IPS-18c (cell line): ENCODE data around the gene FBXL7.

Experiments used
- H3K4me3 ChIP-seq: 2 replicates; pipeline ENCODE4 v1.7.0; 2013; ENCODE audit warnings: low read depth, mild to moderate bottlenecking, low read length, moderate library complexity; ENCODE audit not compliant: insufficient read depth
- H3K9me3 ChIP-seq: one replicate; pipeline ENCODE4 v1.6.1; 2013; ENCODE audit warnings: mild to moderate bottlenecking, low read length, moderate library complexity; ENCODE audit not compliant: control insufficient read depth, insufficient read depth

FBXL7 gene

DNA sequence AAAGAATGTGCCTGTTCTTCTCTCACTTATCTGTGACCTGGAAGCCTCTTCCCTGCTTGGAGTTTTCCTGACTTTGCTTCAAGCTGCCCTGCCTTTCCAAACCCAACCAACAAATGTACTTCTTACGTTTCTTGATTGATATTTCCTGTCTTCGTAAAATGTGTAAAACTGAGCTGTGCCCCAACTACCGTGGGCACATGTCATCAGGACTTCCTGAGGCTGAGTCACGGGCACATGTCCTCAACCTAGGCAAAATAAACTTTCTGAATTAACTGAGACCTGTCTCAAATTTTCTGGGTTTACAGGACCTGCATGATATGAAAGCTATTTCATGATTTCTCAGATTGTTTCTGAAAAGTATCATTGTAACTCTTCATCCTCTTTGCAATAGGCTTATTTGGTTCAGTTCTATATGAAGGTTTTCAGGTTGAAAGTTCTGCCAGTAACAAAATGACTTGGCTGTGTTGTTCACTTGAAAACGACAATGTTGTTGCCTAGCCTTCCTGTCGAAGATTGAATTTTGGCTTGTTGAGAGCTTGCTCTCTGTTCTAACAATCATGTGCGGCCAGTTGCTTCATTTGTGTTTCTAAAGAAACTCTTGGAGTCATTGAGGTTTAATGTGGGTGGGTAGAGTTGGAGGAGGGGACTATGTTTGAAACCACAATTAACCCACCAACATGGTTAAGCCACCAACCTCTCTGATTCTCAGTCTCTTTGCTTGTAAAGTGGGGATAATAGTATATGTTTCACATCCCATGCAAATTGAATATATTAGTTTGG lies 145.6 kb downstream of the FBXL7 start:
- H3K9me3 ChIP-seq: no peaks in the 10 kb centered on the region
- H3K4me3 ChIP-seq: no peak overlapping the region

DNA sequence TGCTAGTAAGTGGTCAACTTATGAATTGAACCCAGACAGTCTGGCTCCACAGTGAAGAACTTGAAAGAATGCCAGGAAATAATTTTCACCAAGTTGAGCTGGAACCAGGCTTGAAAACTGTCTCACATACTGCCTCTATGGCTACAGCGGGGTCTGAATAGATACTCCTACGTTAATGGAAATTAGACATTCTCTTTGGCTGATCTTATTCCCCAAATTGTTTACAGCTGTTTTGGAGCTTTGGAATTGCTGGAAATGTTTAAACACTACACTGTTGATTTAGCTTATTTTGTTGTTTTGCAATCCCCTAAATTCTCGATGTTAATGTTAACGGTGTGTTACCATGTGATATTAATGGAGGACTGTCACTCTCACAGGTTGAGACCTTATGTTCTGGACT lies 146.4 kb downstream of the FBXL7 start:
- Histone ChIP-seq H3K4me3 (no peak overlapping the region), H3K9me3 (no peaks in the 10 kb centered on the region)

DNA sequence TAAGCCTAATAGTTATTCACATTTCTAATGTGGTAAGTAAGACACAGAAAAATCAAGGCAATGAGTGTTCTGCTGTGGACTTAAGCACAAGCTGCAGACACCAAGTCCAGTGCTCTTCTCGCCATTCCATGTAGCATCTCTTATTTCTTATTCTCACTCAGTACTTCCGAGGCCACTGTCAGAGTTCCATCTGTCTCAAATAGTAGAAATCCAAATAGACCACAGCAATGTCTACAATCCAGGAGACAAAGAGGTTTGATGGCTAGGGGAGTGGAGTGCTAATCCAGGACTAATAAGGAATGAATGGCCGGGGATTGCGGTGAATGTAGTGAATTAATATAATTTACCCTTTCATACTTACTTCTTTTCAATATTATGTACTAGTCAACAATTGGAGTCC lies 147.3 kb downstream of the FBXL7 start:
- peaks cover 3% of the 10 kb centered on the region for H3K9me3 ChIP-seq
- no peak overlapping the region for H3K4me3 ChIP-seq

DNA sequence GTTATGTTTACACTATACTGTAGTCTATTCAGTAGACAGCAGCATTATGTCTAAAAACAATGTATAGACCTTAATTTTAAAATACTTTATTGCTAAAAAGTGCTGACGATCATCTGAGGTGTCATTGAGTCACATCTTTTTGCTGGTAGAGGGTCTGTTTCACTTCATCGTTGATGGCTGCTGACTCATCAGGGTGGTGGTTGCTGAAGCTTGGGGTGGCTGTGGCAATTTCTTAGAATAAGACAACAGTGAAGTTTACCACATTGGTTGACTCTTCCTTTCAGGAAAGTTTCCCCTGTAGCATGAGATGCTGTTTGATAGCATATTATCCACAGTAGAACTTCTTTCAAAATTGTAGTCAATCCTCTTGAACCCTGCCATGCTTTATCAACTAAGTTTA lies 150.3 kb downstream of the FBXL7 start:
- peaks cover 3% of the 10 kb centered on the region for H3K9me3 ChIP-seq
- no peak overlapping the region for H3K4me3 ChIP-seq

DNA sequence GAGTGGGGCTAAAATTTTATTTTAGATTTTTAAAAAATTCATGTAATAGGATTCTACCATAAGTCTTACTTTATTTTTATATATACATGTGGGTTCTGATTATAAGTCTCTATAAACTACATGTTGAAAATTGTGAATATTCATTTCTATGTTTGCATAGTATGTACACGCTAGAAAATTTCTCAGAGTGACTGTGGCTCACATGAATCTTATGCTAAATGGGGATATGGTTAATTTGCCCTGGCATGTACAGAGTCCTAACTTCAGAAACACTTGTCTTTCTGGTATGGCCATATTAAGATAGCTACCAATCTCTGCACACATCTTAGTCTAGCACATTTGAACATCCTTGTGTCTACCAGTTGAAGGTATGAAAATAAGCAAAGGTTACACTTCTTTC lies 154.8 kb downstream of the FBXL7 start:
- H3K9me3 ChIP-seq: peaks cover 3% of the 10 kb centered on the region

DNA sequence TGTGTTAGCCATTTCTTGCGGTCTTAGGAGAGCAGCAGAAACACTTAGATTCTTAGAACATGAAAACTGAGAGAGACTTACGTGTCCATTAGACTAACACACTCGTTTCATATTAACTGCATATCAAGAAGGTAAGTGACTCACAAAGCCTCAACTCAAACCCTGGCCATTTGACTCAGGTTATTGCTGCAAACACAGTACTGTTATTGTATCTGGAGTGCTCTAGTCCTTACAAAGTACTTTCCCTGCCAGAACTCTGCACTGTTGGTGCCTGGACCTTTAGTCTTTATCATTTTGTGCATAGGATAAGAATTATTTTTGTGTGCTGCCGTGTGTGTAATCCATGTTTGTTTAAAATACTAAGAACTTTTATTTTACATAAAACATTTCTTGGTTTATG lies 155.7 kb downstream of the FBXL7 start:
- Histone ChIP-seq H3K4me3 (no peak overlapping the region), H3K9me3 (peaks cover 3% of the 10 kb centered on the region)

More for the DNA sequence above, 154.8 kb downstream of the FBXL7 start:
- no peak overlapping the region for H3K4me3 ChIP-seq

DNA sequence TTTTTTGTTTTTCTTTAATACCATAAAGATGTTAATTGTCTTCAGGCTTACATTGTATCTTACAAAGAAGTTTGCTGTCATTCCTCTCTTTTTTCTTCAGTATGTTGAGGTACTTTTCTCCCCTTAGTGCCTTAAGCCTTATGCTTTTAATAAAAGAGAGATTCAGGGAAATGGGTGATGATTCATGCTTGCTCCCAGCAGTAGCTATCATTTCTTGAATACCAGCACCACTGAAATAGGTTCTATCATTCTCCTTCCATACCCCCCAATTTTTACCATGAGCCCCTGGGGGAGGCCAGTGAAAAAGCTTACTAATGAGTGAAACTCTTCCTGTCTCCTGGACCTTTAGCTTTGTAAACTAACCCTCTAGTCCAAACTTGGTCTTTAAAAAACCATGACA lies 165.0 kb downstream of the FBXL7 start:
- no peak overlapping the region for H3K4me3 ChIP-seq
- no peaks in the 10 kb centered on the region for H3K9me3 ChIP-seq

DNA sequence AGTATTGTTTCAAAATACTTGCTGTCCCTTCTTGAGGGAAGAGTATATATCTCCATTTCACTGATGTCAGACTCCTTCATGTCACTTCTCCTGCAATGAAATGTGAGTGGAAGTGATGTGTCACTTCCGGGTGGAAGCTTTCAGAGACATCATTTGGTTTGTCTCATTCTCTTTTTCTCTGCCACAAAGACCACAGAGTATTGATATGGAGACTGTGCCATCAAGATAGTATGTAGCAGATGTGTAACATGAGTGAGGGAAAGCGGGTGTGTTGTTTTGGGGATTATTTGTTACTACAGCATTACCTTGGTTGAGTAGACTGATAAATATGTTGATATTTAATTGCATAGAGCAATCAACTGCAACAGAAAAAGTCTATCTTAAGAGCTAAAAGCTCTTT lies 169.8 kb downstream of the FBXL7 start:
- H3K9me3 ChIP-seq: no peaks in the 10 kb centered on the region
- H3K4me3 ChIP-seq: no peak overlapping the region

DNA sequence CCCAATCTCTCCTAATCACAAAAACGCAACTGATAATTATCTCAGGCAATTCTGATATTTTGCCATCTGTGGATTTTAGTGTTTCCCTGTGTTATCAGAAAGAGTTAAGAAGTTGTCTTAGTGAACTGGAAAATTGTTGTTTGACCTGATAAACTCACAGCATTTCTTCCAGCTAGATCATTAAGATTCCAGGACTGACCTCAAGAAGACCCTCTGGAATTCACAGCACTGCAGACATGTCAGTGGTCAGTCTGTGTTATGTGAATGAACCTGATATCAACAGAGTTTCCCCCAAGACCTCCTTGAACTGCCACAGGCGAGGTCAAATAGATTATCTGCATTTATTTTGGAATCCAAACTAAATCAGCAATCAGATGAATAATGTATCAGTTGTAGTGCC lies 174.7 kb downstream of the FBXL7 start:
- Histone ChIP-seq H3K4me3 (no peak overlapping the region), H3K9me3 (no peaks in the 10 kb centered on the region)

DNA sequence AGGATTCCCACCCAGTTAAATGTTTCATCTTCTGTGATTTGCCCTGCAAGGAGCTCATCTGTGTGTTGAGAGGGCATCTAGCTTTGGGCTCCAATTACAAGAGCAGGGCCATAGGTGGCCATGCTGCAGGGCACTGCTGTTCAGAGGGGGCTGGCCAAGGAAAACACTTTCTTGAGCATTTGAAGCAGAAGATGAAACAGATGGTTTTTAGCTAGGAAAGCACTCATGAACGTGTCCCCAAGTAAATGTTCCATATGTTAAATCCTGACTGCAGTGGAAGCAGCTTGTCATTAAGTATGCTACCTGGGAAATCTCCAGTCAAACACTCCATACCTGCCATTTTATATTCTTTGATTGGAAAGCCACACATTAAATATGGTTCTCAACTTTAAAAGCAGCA lies 176.6 kb downstream of the FBXL7 start:
- Histone ChIP-seq H3K4me3 (no peak overlapping the region), H3K9me3 (no peaks in the 10 kb centered on the region)

DNA sequence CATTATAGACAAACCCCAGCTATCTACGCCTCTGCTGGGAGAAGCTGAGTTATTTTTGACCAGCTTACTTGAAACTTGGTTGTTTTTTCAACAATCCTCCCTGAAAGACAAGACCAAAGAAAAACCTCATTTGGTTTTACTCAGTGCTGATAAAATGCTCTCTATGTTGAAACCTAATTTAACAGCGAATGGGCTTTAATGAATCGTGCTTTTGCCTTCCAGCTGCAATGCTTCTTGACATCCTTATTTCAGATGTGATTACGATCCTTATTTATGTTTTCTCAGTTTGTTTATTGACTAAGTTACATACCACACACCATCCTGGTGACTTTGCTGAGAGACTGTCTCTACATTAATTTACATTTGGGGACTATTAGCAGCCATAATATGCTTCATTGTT lies 179.2 kb downstream of the FBXL7 start:
- Histone ChIP-seq H3K4me3 (no peak overlapping the region), H3K9me3 (no peaks in the 10 kb centered on the region)

DNA sequence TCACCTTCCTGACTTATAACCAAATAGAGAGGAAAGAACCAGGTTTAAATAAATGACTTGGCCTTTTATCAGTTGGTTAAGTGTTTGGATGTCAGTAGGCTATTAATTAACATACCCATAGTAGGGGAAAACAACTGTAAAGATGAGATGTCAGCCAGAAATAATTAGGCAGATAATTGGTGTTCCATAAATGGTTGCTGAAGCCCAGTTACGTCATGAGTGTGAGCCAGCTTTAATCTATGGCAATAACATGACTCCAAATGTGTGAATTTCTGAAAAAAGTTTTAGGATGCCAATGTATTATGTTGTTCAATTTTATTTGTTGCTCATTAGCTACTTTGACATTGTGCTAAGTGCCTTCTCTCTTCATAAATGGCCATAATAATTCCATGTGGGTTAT lies 180.5 kb downstream of the FBXL7 start:
- H3K9me3 ChIP-seq: no peaks in the 10 kb centered on the region
- H3K4me3 ChIP-seq: no peak overlapping the region

DNA sequence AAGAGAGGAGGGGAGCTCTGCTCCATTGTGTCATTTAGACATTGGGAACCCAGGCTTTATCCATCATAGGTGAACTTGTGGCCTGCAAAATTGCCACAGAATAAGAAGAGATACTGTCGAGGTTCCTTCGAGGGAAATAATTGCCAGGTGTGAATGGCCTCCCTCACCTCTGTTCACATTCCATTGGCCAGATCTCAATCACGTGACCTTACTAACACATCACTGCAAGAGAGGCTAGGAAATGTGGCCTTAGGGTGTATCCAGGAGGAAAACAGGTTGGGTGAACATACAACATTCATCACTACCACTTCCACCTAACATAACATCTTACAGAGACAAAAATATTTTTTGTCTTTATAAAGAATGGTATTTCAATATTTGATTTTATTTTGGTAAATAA lies 182.1 kb downstream of the FBXL7 start:
- H3K9me3 ChIP-seq: no peaks in the 10 kb centered on the region
- no peak overlapping the region for H3K4me3 ChIP-seq

DNA sequence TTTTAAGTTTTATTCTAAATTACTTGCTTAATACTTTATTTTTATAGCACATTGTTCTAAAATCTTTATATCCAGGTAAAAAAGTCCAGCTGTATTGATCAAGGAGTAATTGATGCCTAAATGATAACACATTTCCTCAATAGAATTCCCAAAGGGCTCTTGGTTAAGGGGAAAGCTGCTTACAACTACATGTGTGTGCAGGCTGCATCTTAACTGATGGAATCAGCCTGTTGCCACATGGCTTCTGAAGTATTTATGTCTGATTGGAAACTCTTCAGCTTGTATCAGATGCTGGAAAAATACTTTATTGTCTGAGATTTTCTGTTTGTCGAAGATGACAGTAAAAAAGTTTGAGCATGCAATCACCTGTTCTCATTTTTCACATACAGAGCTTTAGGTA lies 182.6 kb downstream of the FBXL7 start:
- Histone ChIP-seq H3K9me3 (no peaks in the 10 kb centered on the region), H3K4me3 (no peak overlapping the region)

DNA sequence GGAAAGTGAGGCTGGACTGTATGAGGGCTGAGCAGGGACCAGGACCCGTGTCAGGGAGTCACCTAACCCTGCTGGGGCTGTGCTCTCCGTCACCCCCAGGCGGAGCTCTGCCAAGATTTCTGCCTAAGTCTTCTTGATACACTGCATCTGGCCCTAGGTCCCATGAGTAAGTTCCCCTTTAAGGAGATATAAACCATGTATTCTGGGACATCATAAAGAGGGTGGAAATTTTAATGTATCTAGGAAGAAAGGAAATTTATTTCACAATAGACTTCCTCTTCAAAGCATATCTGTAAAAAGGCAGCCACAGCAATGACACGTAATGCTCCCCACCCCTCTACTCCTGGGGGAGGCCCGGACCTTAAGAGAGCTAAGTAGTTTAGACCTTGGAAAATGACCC lies 183.4 kb downstream of the FBXL7 start:
- Histone ChIP-seq H3K4me3 (no peak overlapping the region), H3K9me3 (no peaks in the 10 kb centered on the region)

DNA sequence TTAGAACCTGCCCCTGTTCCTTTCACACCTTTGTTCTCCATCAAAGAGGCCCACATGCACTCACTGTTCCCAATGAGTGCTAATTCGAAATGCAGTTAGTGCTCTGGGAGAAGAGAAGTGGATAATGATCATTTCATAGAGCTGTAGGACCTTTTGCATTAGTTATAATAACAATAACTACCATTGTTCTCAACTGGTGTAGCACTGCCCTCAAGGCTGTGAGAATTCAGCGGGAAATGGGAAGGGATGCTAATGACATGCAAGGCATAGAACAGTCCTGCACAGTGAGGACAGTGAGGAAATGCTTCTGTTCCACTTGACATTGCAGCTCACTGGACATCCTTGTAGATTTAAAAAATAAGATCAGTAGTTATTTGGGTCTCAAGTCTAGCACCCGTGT lies 187.4 kb downstream of the FBXL7 start:
- Histone ChIP-seq H3K4me3 (no peak overlapping the region), H3K9me3 (no peaks in the 10 kb centered on the region)

DNA sequence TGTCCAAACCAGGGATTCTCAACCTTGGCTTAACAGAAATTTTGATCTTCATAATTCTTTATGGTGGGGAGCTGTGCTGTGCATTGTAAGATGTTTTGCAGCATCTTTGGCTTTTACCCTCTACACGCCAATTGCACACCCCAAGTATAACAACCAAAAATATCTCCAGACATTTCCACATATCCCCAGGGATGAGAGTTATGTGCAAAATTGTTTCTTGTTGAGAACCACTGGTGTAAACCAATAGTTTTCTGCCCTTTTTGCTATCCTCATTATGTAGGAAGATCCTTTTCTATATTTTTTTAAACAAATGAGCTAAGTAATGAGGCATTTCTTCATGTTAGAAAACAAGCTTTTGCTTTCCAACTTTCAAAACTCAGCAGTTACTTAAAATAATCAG lies 189.9 kb downstream of the FBXL7 start:
- no peaks in the 10 kb centered on the region for H3K9me3 ChIP-seq

DNA sequence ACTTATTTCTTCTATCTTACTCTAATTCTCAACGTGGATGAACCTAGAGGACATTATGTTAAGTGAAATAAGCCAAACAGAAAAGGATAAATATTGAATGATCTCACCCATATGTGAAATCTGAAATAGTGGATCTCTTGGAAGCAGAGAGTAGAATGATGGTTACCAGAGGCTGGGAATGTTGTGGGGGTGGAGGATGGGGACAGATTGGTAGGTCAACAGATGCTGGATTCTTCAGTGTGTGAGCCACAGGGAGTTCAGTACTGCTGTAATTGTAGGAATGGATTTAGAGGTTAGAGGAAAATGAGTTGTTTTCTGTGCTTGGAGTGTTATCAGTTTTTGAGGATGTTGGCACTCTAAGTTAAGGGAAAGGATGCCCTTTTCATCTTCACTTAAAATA lies 190.6 kb downstream of the FBXL7 start:
- Histone ChIP-seq H3K9me3 (no peaks in the 10 kb centered on the region), H3K4me3 (no peak overlapping the region)

More for the DNA sequence above, 189.9 kb downstream of the FBXL7 start:
- H3K4me3 ChIP-seq: no peak overlapping the region

DNA sequence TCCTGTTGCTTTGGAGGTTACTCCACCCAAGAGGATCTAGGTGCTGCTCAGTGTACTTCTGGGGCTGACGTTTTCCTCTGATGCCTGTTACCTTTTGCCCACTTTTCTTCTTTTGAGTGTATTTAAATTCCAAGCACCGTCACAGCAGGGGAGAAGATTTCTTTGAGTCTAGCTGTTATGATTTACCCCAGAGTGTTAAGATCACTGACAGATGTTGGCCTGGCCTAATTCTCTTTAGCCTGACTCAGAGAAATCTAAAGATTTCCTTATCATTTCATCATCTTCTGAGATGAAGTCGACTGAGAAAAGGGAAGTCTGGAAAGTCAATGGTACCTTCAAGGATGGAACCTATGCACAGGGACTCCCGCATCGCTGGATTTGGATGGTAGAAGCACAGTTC lies 191.5 kb downstream of the FBXL7 start:
- no peak overlapping the region for H3K4me3 ChIP-seq
- no peaks in the 10 kb centered on the region for H3K9me3 ChIP-seq
